Stimulated activated CD8-positive, alpha-beta memory T cell treated with anti-CD3 and anti-CD28 coated beads, Interleukin-15, amount 100 ng/mL, for 1 hour (primary cell): ENCODE results near the gene CCN6.

ENCODE experiments used
- DNase-seq: peaks from one replicate; pipeline ENCODE4 v3.0.0-alpha.2; 2020; ENCODE audit warnings: low read depth

The CCN6 gene

DNA sequence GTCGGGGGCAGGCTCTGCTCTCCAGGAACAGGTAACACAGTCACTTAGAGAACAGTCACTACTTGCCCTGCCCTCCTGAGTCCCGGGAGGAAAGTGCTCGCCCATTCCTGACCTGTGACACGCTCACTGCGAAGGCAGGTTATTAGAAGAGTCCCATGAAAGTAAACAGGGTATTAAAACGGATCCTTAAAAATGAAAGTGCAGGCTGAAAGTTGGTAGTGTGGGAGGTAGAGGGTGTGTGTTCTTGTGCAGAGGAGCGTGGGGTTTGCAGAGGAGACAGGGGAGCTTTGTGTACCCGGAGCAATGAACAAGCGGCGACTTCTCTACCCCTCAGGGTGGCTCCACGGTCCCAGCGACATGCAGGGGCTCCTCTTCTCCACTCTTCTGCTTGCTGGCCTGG, at the start of gene CCN6:
TSS of gene CCN6 (plus strand) at position 104 of the 400 bp plus-strand sequence. CDS start at position 358, 254 bp downstream.
- no peak for DNase-seq

DNA sequence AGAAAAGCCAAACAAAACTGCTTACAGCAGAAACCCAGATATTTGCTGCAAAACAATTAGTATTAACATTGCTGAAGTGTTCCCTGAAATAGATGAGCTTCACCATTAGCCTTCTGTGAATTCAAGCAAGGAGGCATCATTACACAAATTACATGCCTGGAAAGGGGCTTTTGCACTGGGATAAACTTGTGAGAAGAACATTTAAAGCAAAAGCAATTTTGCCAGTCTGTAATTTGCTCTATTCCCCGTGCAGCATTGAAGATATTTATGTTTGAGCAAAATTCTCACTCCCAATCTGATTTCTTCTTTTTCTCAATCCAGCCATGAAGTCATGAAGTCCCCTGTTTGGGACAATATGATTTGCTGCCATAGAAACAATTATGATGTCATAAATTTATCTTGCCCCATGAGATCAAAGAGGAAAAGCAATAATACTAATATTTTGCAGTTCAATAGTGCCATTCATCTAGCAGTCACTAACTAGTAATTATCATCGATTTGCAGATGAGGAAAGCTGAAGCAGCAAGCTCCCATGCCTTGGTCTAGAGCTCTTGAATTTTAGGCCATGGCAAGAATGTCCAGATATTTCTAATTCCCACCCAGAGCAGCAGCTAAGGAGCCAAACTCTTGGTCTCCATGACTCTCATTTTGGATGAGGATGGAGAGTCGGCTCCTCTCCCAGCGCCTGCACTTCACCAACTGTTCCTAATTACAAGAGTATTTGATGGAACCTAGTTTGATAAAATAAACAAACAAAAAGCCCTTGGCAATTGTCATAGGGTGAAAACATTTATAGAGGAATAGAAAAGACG, 49.5 kb upstream of the CCN6 start:
- no peak for DNase-seq

DNA sequence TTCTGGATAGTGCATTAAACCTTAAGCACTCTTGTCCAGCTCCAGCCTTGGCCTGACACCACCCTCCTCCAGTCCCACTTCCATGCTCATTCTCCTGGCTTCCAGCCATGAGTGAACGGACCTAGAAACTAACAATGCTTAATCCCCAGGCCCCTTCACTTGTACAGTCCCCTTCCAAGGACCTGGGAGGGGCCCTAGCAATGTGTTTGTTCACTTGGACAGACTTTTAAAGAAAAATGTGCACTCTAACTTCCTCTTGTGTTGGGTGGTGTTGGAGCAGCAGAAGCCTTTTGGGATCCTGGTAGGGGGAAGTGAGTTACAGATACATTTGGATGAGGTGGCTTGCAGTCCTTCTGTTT, 48.9 kb upstream of the CCN6 start:
- no peak for DNase-seq

DNA sequence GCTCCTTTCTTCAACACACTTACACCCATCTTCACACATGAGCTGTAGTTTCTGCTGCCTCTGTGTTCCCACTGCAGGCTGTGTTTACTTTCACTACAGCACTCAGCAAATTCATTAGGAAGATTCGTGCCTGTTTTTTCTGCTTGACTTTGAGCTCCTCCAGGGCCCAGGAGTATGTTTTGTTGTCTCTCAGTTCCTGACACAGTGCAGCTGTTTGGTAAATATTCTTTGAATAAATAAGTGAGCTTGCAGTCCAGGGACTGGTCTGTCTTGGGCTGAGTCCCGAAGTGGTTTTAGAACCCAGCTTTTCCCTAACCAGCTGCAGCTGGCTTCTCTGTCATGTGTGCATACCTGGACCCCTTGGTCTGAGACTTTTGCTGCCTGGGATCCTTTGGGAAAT, 46.6 kb upstream of the CCN6 start:
- DNase-seq, result no peak

DNA sequence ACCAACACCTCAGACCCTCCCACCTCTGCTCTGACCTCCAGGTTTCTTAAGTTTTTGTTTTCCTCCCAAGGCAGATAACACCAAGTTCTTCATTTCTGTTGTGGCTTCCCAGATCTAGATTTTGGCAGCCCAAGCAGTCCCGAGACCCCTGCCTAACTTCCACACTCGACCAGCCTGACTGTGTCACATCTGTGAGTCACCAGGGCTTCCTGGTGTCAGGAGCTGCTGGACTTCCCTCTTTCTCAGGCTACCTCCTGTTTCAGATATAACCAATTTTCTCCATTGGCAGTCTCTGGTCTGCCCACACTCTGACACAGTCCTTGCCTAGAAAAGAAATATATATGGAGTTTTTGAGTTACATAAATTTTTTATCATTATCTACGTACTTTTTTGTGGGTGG, 46.1 kb upstream of the CCN6 start:
- no peak for DNase-seq

DNA sequence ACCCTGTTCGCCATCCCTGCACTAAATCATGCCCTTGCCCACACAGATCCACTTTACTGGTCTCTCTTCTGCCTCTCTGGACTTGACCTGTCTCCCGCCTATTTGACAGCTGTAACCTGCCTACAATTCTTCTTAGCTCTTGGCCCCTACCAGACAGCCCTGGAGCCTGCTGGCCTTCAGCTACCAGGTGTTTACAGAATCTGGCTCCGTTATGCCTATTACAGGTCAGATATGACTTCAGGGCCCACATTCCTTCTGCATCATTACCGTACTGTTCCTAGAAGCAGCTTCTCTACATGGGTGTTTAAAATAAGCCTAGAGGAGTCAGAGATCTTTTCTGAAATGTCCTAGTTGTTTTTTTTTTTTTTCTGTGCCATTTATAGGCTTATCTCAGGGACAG, 45.4 kb upstream of the CCN6 start:
- DNase-seq, result no peak

DNA sequence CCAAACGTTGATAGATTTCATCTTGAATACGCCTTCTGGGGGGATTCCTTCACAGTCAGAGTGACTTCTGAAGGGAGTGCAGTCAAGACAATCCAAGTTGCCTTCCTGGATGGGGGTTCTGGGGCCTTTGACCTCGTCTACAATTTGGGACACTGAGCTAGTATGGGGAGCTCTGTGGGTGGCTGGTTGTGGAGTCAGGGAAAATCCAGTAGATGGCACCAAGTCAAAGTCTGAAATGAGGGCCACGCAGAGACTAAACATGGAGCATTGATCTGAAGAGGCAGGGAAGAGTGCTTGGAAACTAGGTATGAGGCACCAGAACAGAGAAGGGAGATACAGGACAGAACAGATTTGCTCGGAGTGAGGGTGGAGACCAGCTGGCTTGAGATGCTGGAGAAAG, 43.6 kb upstream of the CCN6 start:
- DNase-seq, result no peak

DNA sequence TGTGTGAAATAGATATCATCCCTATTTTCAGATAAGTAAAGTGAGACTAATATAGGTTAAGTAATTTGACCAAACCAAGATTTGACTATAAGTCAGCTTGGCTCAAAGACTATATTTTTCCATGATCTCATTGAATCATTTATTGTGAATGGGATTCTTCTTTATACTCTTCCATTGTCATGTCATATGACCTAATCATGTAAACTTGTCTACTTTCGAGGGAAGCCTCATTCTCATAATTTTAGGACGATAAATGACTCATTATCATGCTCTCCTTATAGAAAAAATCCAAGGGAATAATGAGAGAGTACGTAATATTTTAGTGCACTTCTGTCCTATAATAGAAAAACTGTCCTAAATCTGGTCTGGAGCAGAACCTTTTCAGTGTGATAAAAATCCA, 40.9 kb upstream of the CCN6 start:
- DNase-seq, result no peak

DNA sequence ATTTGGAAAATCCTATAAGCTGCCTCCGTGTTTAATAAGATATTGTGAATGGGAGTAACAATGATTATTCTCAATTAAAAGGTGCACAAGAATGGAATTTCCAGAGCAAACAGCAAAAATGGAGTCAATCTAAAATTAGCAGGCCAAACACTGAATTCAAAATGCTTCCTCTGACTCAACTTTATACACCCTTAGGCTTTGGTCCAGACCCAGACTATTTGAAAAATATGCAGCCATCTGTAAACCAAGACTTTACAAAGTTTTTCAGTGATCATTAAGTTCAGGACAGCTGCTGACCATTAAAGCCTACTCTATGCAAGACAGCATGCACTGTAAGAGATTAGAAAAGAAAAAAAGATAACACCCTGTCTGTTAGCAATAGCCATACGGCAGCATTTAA, 39.4 kb upstream of the CCN6 start:
- no peak for DNase-seq

DNA sequence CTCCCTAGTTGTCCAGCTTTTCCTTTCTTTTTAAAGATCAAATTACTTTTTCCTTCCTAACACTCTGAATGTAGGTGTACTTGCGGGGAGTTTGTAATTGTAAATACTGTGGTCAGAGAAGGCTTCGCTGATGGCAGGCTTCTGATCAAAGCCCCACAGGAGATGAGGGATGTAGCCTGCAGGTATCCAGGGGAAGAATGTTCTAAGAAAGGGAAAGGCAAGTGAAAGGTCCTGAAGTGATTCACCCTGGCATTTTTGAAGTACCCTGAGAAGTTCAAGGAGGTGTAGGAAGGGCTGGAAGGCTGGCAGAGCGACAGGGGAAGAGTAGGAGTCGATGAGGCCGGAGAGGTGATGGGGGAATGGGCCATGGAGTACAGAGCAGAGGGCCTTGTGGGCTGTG, 38.2 kb upstream of the CCN6 start:
- no peak for DNase-seq

DNA sequence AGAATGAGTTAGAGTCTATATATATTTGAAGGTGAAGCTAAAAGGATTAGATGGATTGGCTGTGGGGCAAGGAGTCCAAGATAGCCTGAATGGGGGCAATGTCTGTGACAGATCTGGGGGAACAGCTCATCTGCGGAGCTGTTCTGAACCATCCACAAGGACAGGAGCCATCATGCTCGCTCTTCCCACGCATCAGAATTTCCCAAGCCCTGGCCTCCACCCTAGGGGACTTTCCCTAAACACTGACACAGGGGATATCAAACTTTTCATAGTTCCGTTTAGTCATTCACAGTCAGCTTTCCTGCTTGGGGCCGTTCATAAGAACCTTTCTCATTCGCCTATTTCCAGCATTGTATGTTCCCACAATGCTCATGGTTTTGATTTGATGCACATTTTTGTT, 37.6 kb upstream of the CCN6 start:
- no peak for DNase-seq

DNA sequence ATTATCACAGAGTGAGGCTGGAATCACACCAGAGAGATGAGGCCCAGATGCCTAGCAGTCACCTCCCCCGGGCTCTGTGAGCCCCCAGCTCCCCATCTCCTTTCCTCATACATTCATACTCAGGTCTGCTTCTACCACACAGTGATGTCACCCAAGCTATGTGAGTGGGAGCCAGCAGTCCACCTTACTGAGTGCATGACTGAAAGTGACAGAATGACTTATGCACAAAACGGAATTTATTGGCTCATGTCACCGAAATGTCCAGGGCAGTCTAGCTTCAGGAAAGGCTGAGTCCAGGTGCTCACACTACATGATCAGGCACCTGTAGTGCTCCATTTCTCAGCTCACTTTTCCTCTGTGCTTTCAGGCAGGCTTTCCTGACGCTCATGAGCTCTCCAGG, 36.7 kb upstream of the CCN6 start:
- no peak for DNase-seq

DNA sequence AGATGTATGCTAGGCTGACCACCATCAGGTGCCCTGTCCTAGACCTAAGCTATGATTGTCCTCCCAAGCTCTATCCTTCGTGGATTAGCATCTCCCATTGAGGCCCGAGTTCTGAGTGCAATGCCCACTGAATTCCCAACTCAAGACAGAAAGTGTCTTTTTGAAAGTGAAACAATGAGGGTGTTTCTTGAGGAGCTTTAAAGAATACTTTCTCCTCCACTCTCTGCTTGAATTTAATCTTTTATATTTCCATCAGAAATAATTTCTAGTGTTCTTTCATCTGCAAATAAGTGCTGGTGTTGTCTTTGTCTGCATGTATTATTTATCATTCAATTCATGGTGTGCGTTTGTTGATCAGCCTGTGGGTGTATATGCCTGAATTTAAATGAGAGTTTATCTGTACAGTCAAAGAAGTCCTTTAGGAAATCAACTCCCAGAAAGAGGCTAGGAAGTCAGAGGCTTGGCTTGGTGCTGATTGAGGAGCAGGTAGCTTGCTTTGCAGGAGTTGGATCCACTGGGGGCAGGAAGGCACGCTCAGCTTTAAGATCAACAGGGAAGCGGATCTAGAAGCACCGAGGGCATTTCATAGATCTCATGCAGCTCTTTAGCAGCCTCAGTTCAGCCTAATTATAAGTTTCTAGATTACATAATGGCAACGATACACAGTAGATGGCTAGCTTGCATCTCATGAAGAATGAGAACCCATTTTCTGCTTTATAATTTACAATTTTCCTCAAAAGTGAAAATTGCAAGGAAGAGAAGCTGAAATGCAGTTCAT, 36.0 kb upstream of the CCN6 start:
- DNase-seq, result no peak

DNA sequence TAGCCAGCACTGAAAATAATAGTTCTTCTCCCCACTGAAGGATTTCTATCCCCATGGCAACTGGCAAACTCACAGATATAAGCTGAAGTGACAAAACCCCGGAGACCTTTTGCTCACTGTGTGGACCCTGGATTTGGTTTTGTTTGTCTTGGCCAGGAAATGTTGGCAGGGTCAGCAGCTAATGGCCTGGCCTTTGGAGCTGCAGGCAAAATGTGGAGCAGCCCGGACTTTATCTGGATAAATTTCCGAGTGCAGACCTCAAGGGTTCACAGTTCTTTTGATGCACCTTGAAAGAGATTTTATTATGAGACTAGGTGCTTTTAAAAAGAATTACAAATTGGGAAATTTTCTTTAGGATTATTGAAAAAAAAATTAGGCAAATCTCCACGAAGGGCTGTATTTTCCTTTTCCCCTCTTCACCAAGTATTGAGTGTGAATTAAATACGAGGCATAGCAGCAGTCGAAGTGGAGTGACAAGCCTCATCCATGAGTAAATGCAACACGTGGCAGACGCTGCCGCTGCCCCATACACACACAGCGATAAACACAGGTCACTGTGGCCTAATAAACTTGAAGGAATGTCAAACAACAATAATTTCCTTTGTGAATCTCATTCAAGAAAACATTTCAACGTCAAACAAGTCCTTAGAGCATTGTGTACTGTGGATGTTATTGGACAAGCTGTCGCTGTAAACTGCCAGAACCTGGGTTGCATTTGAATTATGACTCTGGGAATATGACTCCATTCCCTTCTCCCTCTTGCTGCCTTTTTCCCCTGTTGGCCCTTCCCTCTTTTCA, 35.1 kb upstream of the CCN6 start:
- no peak for DNase-seq

DNA sequence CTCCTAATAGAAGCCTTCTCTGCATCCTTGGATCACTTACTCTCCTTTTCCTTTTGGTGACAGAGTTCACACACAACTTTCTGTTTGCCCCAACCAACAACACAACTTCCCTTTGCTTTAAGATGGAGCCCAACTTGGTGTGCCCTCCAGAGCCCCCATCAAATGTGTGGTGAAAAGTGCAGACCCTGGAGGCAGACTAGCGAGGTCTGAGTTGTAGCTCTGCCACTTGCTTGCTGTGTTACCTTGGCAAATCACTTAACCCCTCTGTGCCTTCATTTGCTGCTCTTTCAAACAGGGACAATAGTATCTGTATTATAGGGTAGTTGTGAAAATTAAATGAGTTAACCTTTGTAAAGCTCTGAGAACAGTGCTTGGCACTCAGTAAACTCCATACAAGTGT, 34.3 kb upstream of the CCN6 start:
- no peak for DNase-seq

DNA sequence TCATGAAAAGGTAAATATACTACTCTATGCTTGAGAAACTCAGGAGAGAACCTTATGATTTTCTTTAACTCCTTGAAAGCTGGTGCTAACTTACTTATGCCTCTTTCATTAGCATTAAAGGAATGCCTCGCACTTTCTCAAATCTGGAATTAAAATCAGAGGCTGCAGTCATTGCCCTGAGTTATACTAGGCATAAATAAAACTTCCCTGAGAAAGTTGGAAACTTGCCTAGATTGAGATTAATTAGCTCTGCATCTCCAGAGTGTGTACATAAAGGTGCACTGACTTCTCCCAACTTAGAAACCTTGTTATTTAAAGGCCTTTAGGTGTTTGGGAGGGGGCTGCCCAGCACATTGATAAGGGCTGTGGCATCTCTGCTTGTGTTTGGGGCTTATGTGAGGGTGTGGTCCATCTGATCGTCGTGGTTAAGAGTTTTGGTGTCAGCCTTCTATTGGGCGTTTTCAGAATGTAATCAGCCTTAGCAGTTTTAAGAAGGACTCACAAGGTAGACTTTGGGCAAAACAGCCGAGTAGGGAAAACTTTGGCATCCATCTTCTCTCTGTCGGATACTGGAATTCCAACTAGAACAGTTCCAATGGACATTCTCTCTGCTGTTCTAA, 32.1 kb upstream of the CCN6 start:
- no peak for DNase-seq

DNA sequence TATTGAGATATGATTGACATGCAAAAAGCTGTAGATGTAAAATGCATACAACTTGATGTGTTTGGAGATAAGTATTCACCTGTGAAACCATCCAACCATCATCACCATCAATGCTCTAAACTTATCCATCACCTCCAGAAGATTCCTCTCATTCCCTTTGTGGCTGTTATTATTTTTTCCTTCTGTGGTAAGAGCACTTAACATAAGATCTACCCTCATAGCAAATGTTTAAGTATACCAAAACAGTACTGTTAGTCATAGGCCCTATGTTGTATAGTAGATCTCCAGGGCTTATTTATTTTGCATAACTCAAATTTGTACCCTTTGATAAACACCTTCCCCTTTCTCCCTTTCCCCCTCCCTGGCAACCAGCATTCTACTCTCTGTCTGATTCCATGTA, 31.2 kb upstream of the CCN6 start:
- no peak for DNase-seq

DNA sequence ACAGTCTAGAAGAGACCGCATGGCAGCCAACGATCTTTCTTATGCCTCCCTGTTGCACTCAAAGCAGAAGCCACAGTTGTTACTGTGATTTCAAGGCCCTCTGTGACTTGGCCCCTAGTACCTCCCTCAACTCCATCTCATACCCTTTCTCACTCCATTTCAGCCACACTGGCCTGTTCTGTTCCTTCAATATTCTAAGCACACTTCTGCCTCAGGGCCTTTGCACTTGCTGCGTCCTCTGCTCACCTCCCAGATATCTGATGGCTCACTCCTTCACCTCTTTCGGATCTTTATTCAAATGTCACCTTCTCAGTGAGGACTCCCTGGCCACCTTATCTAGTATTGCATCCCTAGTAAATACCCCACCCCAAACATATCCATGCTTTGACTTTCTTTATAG, 29.4 kb upstream of the CCN6 start:
- DNase-seq, result no peak

DNA sequence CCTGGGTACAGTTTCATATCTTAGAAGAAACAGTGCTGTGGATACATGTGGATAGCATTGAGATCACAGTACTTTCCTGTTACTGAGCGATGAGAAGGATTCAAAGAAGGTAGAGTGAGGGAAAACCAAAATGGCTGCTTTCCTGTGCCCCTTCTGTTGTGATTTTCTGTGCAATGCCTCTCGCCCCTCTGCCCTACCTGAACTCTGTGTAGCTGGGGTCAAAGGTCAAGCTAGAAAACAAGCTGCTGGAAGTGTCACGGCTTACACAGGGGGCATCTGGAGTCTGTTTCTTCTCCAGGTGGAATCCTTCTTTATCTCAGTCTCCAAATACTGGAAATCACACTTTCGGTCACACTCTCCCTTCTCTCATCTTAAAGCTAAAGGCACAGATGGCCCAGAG, 27.0 kb upstream of the CCN6 start:
- no peak for DNase-seq

DNA sequence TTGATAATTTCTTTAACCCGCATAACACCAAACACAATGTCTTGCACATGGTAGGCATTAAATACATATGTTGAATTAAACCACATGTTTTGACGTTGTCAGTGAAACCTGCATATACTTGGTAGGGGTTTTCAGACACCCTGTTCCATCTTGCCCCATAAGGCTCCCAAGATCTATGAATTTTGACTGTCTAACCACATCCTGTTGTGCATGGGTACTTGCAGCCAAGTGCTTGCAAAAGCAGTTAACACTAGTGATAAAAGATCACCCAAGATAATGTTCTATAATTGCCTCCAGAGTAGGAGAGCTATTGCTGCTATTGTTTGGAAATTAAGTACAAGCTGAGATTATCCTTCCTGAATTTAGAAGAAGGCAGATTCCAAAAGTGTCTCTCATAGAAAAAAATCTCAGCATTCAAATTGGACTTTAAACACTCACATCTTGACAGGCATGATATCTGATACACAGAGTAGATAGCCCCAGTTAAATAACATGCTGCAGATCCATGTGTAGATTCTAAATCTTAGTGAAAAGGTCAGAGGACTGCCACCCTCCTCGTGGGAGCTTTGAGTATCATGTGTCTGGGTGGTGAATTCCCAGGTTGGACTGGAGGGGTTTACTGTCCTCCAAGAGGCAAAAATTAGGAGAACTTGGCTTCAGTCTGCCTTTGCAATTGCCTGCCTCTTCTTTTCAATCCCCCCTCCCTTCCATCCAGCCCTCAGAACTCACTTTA, 25.8 kb upstream of the CCN6 start:
- no peak for DNase-seq

DNA sequence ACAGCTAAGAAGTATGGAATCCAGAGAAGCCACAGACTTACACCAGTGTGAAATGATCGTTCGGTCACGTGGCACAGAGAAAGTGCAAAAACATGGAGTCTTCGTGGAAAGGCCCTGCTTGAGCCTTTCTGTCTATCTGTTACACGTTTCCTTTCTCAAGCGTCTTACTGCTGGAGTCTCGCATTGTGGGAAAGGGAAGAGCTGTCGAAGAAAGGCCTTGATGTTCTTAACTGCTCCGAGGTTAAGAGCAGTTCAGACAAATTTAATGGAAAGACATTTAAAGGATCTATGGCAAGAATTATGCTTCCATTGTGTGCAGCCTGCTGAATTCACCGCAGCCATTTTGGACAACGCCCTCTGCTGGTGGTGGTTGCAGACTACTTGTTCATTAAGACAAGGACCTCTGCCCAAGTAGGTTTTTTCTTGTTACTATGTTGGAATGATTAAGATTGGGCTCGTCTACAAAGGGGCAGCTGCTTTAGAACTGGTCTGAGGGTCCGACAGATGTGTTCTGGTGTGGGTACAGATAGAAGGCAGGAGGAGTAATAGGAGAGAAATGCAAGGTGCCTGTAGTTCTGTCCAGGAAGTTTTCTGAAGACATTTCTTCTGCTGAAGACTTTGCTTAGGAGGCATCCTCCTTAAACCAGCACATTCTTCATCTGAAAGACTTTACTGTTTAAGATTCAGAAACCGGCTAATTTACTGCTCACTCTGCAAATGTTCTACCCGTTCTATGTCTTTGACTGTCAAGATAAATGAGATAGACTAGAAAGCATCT, 24.7 kb upstream of the CCN6 start:
- DNase-seq, result peak; percentile 30
